IMR-90 (cell line): ENCODE measurements around the gene GRPEL2. TPM values are rescaled to one million over a fixed set of nuclear protein-coding genes. Genes with fewer than 3 reads are reported as not detected.
A peak's percentile ranks its signal among the peaks of the same experiment; 100 is the strongest.

Source experiments
- ATAC-seq: fragments of 200-7000 bp; cut with Tn5 transposase; 2 replicates; pipeline ENCODE4 v1.9.1; 2020; ENCODE audit warnings: low read depth, mild to moderate bottlenecking, moderate library complexity
- BruUV-seq: library from RNA; stranded (reverse); fragments of 400-500 nt; replicated peaks from 2 replicates; lab custom pipeline; 2021; lab: Mats Ljungman, UMichigan
- CTCF ChIA-PET: fragments of 300-600 bp; formaldehyde crosslinking; extraction: SDS; loops from one replicate; lab custom pipeline; 2021; ENCODE audit warnings: antibody characterized with exemption; lab: Yijun Ruan, JAX
- POLR2A ChIA-PET: fragments of 300-600 bp; sonication (Branson Sonifier 250); formaldehyde crosslinking; loops from one replicate; lab custom pipeline; 2022; ENCODE audit warnings: antibody characterized with exemption; ENCODE audit not compliant: unreplicated experiment; lab: Charles Lee
- DNase-seq: peaks from one replicate; pipeline ENCODE4 v3.0.0; 2013
- H2AFZ ChIP-seq: replicated peaks from 2 replicates; pipeline ENCODE3; 2013; ENCODE audit warnings: low read length, mild to moderate bottlenecking; ENCODE audit not compliant: poor library complexity
- H2AK5ac ChIP-seq: 2 replicates; pipeline ENCODE4 v1.6.1; 2013; ENCODE audit warnings: low read depth, low read length, inconsistent platforms
- H2AK9ac ChIP-seq: replicated peaks from 2 replicates; pipeline ENCODE3; 2013; ENCODE audit warnings: mild to moderate bottlenecking, low read depth, low read length, moderate library complexity; ENCODE audit not compliant: poor library complexity
- H2BK120ac ChIP-seq: 2 replicates; pipeline ENCODE4 v1.6.1; 2013; ENCODE audit warnings: low read depth, low read length, inconsistent platforms
- H2BK15ac ChIP-seq: 3 replicates; pipeline ENCODE4 v1.6.1; 2013; ENCODE audit warnings: low read depth, low read length, inconsistent platforms
- H2BK20ac ChIP-seq: 2 replicates; pipeline ENCODE4 v1.6.1; 2013; ENCODE audit warnings: low read depth, mild to moderate bottlenecking, inconsistent platforms, low read length, moderate library complexity
- H2BK5ac ChIP-seq: 2 replicates; pipeline ENCODE4 v1.6.1; 2013; ENCODE audit warnings: mild to moderate bottlenecking, low read depth, low read length, inconsistent platforms; ENCODE audit not compliant: poor library complexity, severe bottlenecking
- H3K14ac ChIP-seq: replicated peaks from 2 replicates; pipeline ENCODE4 v1.6.1; 2013; ENCODE audit warnings: low read depth, low read length, inconsistent platforms
- H3K18ac ChIP-seq: 2 replicates; pipeline ENCODE4 v1.6.1; 2013; ENCODE audit warnings: low read depth, low read length, control low read depth
- H3K23ac ChIP-seq: 2 replicates; pipeline ENCODE4 v1.6.1; 2013; ENCODE audit warnings: low read depth, low read length, inconsistent platforms
- H3K27ac ChIP-seq: 2 replicates; pipeline ENCODE4 v1.5.1; 2013; ENCODE audit warnings: mild to moderate bottlenecking, control low read depth, low read length; ENCODE audit not compliant: insufficient read depth
- H3K27me3 ChIP-seq: 2 replicates; pipeline ENCODE4 v1.6.1; 2013; ENCODE audit warnings: low read length; ENCODE audit not compliant: control insufficient read depth, insufficient read depth
- H3K36me3 ChIP-seq: 2 replicates; pipeline ENCODE4 v1.6.1; 2013; ENCODE audit warnings: low read length, mixed read lengths; ENCODE audit not compliant: control insufficient read depth, insufficient read depth
- H3K4ac ChIP-seq: 2 replicates; pipeline ENCODE4 v1.6.1; 2013; ENCODE audit warnings: low read depth, low read length, inconsistent platforms
- H3K4me1 ChIP-seq: 2 replicates; pipeline ENCODE4 v1.6.1; 2013; ENCODE audit warnings: low read length, mixed read lengths; ENCODE audit not compliant: control insufficient read depth, insufficient read depth
- H3K4me2 ChIP-seq: 2 replicates; pipeline ENCODE4 v1.6.1; 2013; ENCODE audit warnings: low read depth, mild to moderate bottlenecking, control low read depth, low read length, moderate library complexity
- H3K4me3 ChIP-seq: 2 replicates; pipeline ENCODE4 v1.5.1; 2013; ENCODE audit warnings: low read depth, mild to moderate bottlenecking, control low read depth, low read length, moderate library complexity; ENCODE audit not compliant: insufficient read depth
- H3K56ac ChIP-seq: 2 replicates; pipeline ENCODE4 v1.6.1; 2013; ENCODE audit warnings: low read length, inconsistent platforms; ENCODE audit not compliant: insufficient read depth; ENCODE audit errors: extremely low read depth
- H3K79me1 ChIP-seq, 2 experiments: 2 replicates each; pipeline ENCODE4 v1.6.1; 2013; ENCODE audit warnings: low read length in 2 of 2, inconsistent platforms in 1 of 2, low read depth in 1 of 2
- H3K9ac ChIP-seq: 2 replicates; pipeline ENCODE4 v1.6.1; 2013; ENCODE audit warnings: low read depth, low read length, control low read depth
- H3K9me1 ChIP-seq: 2 replicates; pipeline ENCODE4 v1.6.1; 2013; ENCODE audit warnings: low read length, inconsistent platforms; ENCODE audit not compliant: insufficient read depth
- H3K9me3 ChIP-seq: 2 replicates; pipeline ENCODE4 v1.6.1; 2013; ENCODE audit warnings: low read length; ENCODE audit not compliant: control insufficient read depth, insufficient read depth
- H4K20me1 ChIP-seq: 2 replicates; pipeline ENCODE4 v1.6.1; 2013; ENCODE audit warnings: low read length, inconsistent platforms; ENCODE audit not compliant: insufficient read depth
- H4K5ac ChIP-seq: 2 replicates; pipeline ENCODE4 v1.6.1; 2013; ENCODE audit warnings: mild to moderate bottlenecking, low read depth, low read length, control low read depth
- H4K8ac ChIP-seq, 2 experiments: 2 replicates each; pipeline ENCODE4 v1.6.1; 2013; ENCODE audit warnings: low read depth in 2 of 2, low read length in 2 of 2, control low read depth in 1 of 2, inconsistent platforms in 1 of 2
- H4K91ac ChIP-seq: 2 replicates; pipeline ENCODE4 v1.6.1; 2013; ENCODE audit warnings: low read depth, low read length, inconsistent platforms; ENCODE audit not compliant: insufficient read depth
- BHLHE40 ChIP-seq: fragments of 150-350 bp; IDR thresholded peaks from 2 replicates; pipeline ENCODE4 v1.6.1; 2016; ENCODE audit warnings: mild to moderate bottlenecking, low read depth, low read length
- CEBPB ChIP-seq: IDR thresholded peaks from 2 replicates; pipeline ENCODE4 v1.6.1; 2012; ENCODE audit warnings: low read depth, low read length, improper control_type of control experiment
- WGBS, 2 experiments: methylation state at CpG; one replicate each; pipeline versions ENCODE4 v1.1.5 to v1.1.7; 2013; ENCODE audit warnings: missing lambda C conversion rate in 2 of 2; ENCODE audit not compliant: insufficient read length in 1 of 2; ENCODE audit errors: extremely low coverage in 2 of 2; 5-methylcytosine and 5-hydroxymethylcytosine counted together
- dilution Hi-C: fragments of 300-500 bp; cut with HindIII; formaldehyde crosslinking; loops from one replicate; pipeline ENCODE4 v1.14.3; 2018; ENCODE audit warnings: low sequenced_read_pairs; ENCODE audit not compliant: unreplicated experiment
- in situ Hi-C: fragments of 300-500 bp; cut with MboI; formaldehyde crosslinking; loops from 3 replicates; pipeline ENCODE4 v1.14.3; 2019; ENCODE audit warnings: low sequenced_read_pairs, inconsistent platforms, mixed read lengths
- intact Hi-C: fragments of 100-400 bp; cut with micrococcal nuclease; formaldehyde crosslinking; loops from 2 replicates; pipeline ENCODE4 v1.10.0; 2022
- polyA plus RNA-seq, 3 experiments: library from polyadenylated mRNA; depleted of rRNA; stranded (reverse); fragments of >200 nt; gene quantifications; 2 replicates each; pipeline ENCODE4 v1.2.3, GENCODE V29; 2012; ENCODE audit warnings: low replicate concordance in 1 of 3
- total RNA-seq: library from RNA; depleted of rRNA; stranded (reverse); fragments of >200 nt; gene quantifications from 2 replicates; pipeline ENCODE4 v1.2.3, GENCODE V29; 2012

GRPEL2 gene
- total and polyA plus RNA-seq, 2 of the 4 experiments (the other 2 are of a cell fraction) = 6.2 to 18.1 TPM

GRCh38 chr5:149303210-149303609 lies 42.1 kb upstream of the GRPEL2 start:
- no peak overlapping the region for H2AFZ ChIP-seq
- H2BK5ac ChIP-seq = no peak overlapping the region
- H3K36me3 ChIP-seq = no peaks in the 10 kb centered on the region
- no peaks in the 10 kb centered on the region for H3K9me3 ChIP-seq
- no peak overlapping the region for H3K18ac ChIP-seq
- H2AK9ac ChIP-seq = no peak overlapping the region
- H3K4me2 ChIP-seq = no peak overlapping the region
- TF ChIP-seq BHLHE40 (no peak), CEBPB (peak; percentile 92)
- POLR2A ChIA-PET = no interaction called here
- no peaks in the 10 kb centered on the region for H3K27me3 ChIP-seq
- in situ Hi-C loops (no loop called here), intact Hi-C loops (no loop called here), dilution Hi-C loops (no loop called here)
- H3K23ac ChIP-seq = no peak overlapping the region
- H2BK20ac ChIP-seq = no peak overlapping the region
- H3K56ac ChIP-seq = no peak overlapping the region
- WGBS, 2 experiments = no CpG with 5 or more reads among the region's 4 CpGs
- no peak overlapping the region for H2BK15ac ChIP-seq
- DNase-seq (peak; percentile 87), ATAC-seq (peak; percentile 79)
- H3K4me3 ChIP-seq = no peak overlapping the region
- no peak overlapping the region for H4K91ac ChIP-seq
- H3K14ac ChIP-seq = no peak overlapping the region
- no peaks in the 10 kb centered on the region for H4K20me1 ChIP-seq
- peaks cover 4% of the 10 kb centered on the region for H3K4me1 ChIP-seq
- peaks cover 14% of the 10 kb centered on the region for H3K9me1 ChIP-seq
- H4K8ac ChIP-seq = no peak overlapping the region
- H3K79me1 ChIP-seq = no peaks in the 10 kb centered on the region
- BruUV-seq = no TSS peak
- CTCF ChIA-PET = no interaction called here
- H3K9ac ChIP-seq = no peak overlapping the region
- H3K4ac ChIP-seq = no peak overlapping the region
- H2AK5ac ChIP-seq = no peak overlapping the region
- H3K27ac ChIP-seq = no peak overlapping the region
- H4K5ac ChIP-seq = no peak overlapping the region
- H2BK120ac ChIP-seq = no peak overlapping the region
